K562 (cell line): ENCODE measurements around the gene CNOT10. TPM values are rescaled to one million over a fixed set of nuclear protein-coding genes. Genes with fewer than 3 reads are reported as not detected.

Experiments
- COPS2 ChIP-seq: fragments of 450-650 bp; conservative IDR thresholded peaks from 2 replicates; pipeline ENCODE4 v1.6.1; 2016; ENCODE audit warnings: mild to moderate bottlenecking, moderate library complexity
- DPF2 ChIP-seq: fragments of 450-650 bp; IDR thresholded peaks from 2 replicates; pipeline ENCODE4 v1.6.1; 2016
- FOXO4 ChIP-seq: fragments of 450-650 bp; formaldehyde crosslinking; IDR thresholded peaks from 2 replicates; pipeline ENCODE4 v1.4.0; 2020; ENCODE audit warnings: mild to moderate bottlenecking, moderate library complexity
- GTF3C2 ChIP-seq: IDR thresholded peaks from 3 replicates; pipeline ENCODE4 v1.6.1; 2011; ENCODE audit warnings: borderline replicate concordance, mild to moderate bottlenecking, moderate library complexity; ENCODE audit not compliant: insufficient read length; ENCODE audit errors: extremely low read depth
- IRF9 ChIP-seq: fragments of 450-650 bp; IDR thresholded peaks from 2 replicates; pipeline ENCODE4 v1.6.1; 2016; ENCODE audit warnings: missing biosample characterization, missing genetic modification characterization
- KDM5B ChIP-seq: fragments of 200-600 bp; sonication (generic); IDR thresholded peaks from 2 replicates; pipeline ENCODE4 v1.6.1; 2012; ENCODE audit warnings: low read depth, mild to moderate bottlenecking, moderate library complexity, low read length, control low read depth, inconsistent platforms; ENCODE audit not compliant: insufficient replicate concordance
- LEF1 ChIP-seq: fragments of 450-650 bp; IDR thresholded peaks from 2 replicates; pipeline ENCODE4 v1.6.1; 2016; ENCODE audit warnings: mild to moderate bottlenecking
- MYC ChIP-seq, 2 experiments: fragments of 250-450 bp in 1 of 2; sonication (Bioruptor Pico) in 1 of 2; IDR thresholded peaks; 2 replicates each; pipeline versions ENCODE4 v1.5.1 to v1.6.1; 2012 to 2021; ENCODE audit warnings: low read depth in 2 of 2, borderline replicate concordance in 1 of 2, improper control_type of control experiment in 1 of 2, low read length in 1 of 2, mild to moderate bottlenecking in 1 of 2, moderate library complexity in 1 of 2
- NR3C1 ChIP-seq: sonication (generic); formaldehyde crosslinking; IDR thresholded peaks from 2 replicates; pipeline ENCODE4 v1.8.1; 2022; ENCODE audit warnings: missing genetic modification reagents
- ZFP1 ChIP-seq: fragments of 450-650 bp; formaldehyde crosslinking; IDR thresholded peaks from 2 replicates; pipeline ENCODE4 v1.4.0; 2020; ENCODE audit warnings: mild to moderate bottlenecking, mixed read lengths
- ZNF12 ChIP-seq: sonication (generic); formaldehyde crosslinking; IDR thresholded peaks from 2 replicates; pipeline ENCODE4 v1.4.0; 2020; ENCODE audit warnings: mild to moderate bottlenecking, missing genetic modification reagents
- ZNF217 ChIP-seq: sonication (generic); formaldehyde crosslinking; IDR thresholded peaks from 2 replicates; pipeline ENCODE4 v1.8.0; 2022; ENCODE audit warnings: mild to moderate bottlenecking, missing genetic modification reagents
- ZNF507 ChIP-seq: conservative IDR thresholded peaks from 2 replicates; pipeline ENCODE4 v1.6.1; 2017; ENCODE audit warnings: missing genetic modification characterization, missing compliant biosample characterization
- ZNF512 ChIP-seq: IDR thresholded peaks from 2 replicates; pipeline ENCODE4 v1.6.1; 2016; ENCODE audit warnings: missing genetic modification characterization, missing compliant biosample characterization
- ZNF584 ChIP-seq: fragments of 200-800 bp; sonication (Bioruptor generic); IDR thresholded peaks from 2 replicates; pipeline ENCODE4 v1.6.1; 2016; ENCODE audit warnings: low read depth, mild to moderate bottlenecking, missing genetic modification characterization, missing compliant biosample characterization
- polyA plus RNA-seq, 8 experiments: library from polyadenylated mRNA; depleted of rRNA in 4 of 8; stranded (reverse) in 5 of 8; unstranded in 3 of 8; fragments of >200 nt; fragmentation: Nextera tagmentation in 2 of 8; fragmentation: Illumina TruSeq in 1 of 8; extraction: Ambion mirVana in 2 of 8; extraction: Trizol in 1 of 8; gene quantifications; 2 replicates each; pipeline versions ENCODE4 v1.2.1 to v1.2.3, GENCODE V29; 2011 to 2014; ENCODE audit warnings: inconsistent platforms in 1 of 8, missing spikeins in 1 of 8
- total RNA-seq, 7 experiments: library from RNA; depleted of rRNA in 6 of 7; stranded (reverse); fragments of >200 nt in 6 of 7; fragmentation: Illumina TruSeq in 2 of 7; extraction: Trizol in 2 of 7; gene quantifications; 2 replicates each; pipeline versions ENCODE4 v1.2.1 to v1.2.3, GENCODE V29; 2011 to 2021; ENCODE audit warnings: low replicate concordance in 1 of 7
- TF ChIP-seq, protein P1 (sequence below): fragments of 450-650 bp; IDR thresholded peaks from 2 replicates; pipeline ENCODE4 v1.7.0; 2016; ENCODE audit warnings: borderline replicate concordance
- TF ChIP-seq, protein P2 (sequence below): fragments of 450-650 bp; conservative IDR thresholded peaks from 2 replicates; pipeline ENCODE4 v1.6.1; 2016; ENCODE audit warnings: missing genetic modification characterization, low read depth, mild to moderate bottlenecking, control low read depth, missing compliant biosample characterization

Gene CNOT10
- total and polyA plus RNA-seq, 9 of the 15 experiments (the other 6 are each of a cell fraction or from before 2014, with no cell fraction given): 35.7 to 114 (median 81.9) TPM

DNA sequence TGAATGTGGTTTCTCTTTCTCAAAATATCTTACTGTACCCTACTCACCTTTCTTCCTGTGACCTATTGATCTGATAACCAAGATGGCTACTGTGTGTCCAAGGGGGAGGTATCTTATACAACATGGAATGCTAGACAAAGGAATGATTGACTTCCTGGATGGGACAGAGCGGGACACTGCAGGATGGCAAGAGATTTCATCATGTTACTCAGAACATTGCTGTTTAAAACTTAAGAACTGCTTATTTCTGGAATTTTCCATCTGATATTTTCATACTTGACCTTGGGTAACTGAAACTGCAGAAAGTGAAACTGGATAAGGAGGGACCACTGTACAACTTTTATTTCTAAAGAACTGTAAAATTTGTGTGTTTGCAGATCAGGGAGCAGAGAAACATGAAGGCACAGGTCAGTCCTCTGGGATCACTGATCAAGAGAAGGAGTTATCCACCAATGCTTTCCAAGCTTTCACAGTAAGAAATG lies 18.5 kb downstream of the CNOT10 start (continued):
- TF ChIP-seq IRF9 (tag): no peak
- TF ChIP-seq ZFP1: no peak
- no peak for TF ChIP-seq ZNF512 (tag)
- TF ChIP-seq ZNF217: no peak
- TF ChIP-seq DPF2: peak; percentile 54; the same call in 1 of the 2 replicates
- no peak for TF ChIP-seq KDM5B
- TF ChIP-seq, protein P1, sequence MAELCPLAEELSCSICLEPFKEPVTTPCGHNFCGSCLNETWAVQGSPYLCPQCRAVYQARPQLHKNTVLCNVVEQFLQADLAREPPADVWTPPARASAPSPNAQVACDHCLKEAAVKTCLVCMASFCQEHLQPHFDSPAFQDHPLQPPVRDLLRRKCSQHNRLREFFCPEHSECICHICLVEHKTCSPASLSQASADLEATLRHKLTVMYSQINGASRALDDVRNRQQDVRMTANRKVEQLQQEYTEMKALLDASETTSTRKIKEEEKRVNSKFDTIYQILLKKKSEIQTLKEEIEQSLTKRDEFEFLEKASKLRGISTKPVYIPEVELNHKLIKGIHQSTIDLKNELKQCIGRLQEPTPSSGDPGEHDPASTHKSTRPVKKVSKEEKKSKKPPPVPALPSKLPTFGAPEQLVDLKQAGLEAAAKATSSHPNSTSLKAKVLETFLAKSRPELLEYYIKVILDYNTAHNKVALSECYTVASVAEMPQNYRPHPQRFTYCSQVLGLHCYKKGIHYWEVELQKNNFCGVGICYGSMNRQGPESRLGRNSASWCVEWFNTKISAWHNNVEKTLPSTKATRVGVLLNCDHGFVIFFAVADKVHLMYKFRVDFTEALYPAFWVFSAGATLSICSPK: no peak
- TF ChIP-seq, protein P2, sequence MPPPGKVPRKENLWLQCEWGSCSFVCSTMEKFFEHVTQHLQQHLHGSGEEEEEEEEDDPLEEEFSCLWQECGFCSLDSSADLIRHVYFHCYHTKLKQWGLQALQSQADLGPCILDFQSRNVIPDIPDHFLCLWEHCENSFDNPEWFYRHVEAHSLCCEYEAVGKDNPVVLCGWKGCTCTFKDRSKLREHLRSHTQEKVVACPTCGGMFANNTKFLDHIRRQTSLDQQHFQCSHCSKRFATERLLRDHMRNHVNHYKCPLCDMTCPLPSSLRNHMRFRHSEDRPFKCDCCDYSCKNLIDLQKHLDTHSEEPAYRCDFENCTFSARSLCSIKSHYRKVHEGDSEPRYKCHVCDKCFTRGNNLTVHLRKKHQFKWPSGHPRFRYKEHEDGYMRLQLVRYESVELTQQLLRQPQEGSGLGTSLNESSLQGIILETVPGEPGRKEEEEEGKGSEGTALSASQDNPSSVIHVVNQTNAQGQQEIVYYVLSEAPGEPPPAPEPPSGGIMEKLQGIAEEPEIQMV (tag): peak; percentile 37; the same call in 1 of the 2 replicates
- peak; percentile 18; the same call in 1 of the 2 replicates for TF ChIP-seq MYC (IDR thresholded peaks at IDR 0.05; ENCODE audit: low read depth, low read length)
- TF ChIP-seq MYC (CRISPR knock-in tag; IDR thresholded peaks at IDR 0.05; ENCODE audit: borderline replicate concordance, low read depth): no peak
- TF ChIP-seq NR3C1: no peak
- TF ChIP-seq ZNF584 (CRISPR knock-in tag): no peak
- no peak for TF ChIP-seq FOXO4 (CRISPR knock-in tag)
- no peak for TF ChIP-seq GTF3C2
- TF ChIP-seq ZNF12 (CRISPR knock-in tag): no peak
- no peak for TF ChIP-seq ZNF507 (tag)
- TF ChIP-seq LEF1: peak; percentile 50; the same call in 1 of the 2 replicates
- TF ChIP-seq COPS2: no peak
